ENCODE data around the gene GARNL3. TPM values are rescaled to one million over a fixed set of nuclear protein-coding genes. Genes with fewer than 3 reads are reported as not detected.

GARNL3 gene
- total RNA-seq, 3 donors from 2014 or later, result 13.4 to 44.8 (median 26.2) TPM

GRCh38 chr9:127249877-127250276 lies 14.7 kb upstream of the GARNL3 start:
- no peak overlapping the region for H3K4me3 ChIP-seq
- intact Hi-C loops (cut with DNase I; ENCODE audit: low total_unique reads), result no loop called here
- no peak for TF ChIP-seq POLR2A (IDR thresholded peaks at IDR 0.05)
- TF ChIP-seq, protein P1, sequence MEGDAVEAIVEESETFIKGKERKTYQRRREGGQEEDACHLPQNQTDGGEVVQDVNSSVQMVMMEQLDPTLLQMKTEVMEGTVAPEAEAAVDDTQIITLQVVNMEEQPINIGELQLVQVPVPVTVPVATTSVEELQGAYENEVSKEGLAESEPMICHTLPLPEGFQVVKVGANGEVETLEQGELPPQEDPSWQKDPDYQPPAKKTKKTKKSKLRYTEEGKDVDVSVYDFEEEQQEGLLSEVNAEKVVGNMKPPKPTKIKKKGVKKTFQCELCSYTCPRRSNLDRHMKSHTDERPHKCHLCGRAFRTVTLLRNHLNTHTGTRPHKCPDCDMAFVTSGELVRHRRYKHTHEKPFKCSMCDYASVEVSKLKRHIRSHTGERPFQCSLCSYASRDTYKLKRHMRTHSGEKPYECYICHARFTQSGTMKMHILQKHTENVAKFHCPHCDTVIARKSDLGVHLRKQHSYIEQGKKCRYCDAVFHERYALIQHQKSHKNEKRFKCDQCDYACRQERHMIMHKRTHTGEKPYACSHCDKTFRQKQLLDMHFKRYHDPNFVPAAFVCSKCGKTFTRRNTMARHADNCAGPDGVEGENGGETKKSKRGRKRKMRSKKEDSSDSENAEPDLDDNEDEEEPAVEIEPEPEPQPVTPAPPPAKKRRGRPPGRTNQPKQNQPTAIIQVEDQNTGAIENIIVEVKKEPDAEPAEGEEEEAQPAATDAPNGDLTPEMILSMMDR (IDR thresholded peaks at IDR 0.05), result no peak
- no peak for TF ChIP-seq POLR2AphosphoS5 (IDR thresholded peaks at IDR 0.05)

GRCh38 chr9:127250896-127251391 lies 13.6 kb upstream of the GARNL3 start:
- H3K4me3 ChIP-seq, result no peak overlapping the region
- no peaks in the 10 kb centered on the region for H3K9me3 ChIP-seq
- H3K27me3 ChIP-seq, result no peaks in the 10 kb centered on the region
- no peaks in the 10 kb centered on the region for H3K4me1 ChIP-seq
- TF ChIP-seq, protein P1 (IDR thresholded peaks at IDR 0.05), result no peak
- TF ChIP-seq POLR2AphosphoS5 (IDR thresholded peaks at IDR 0.05), result no peak
- TF ChIP-seq POLR2A (IDR thresholded peaks at IDR 0.05), result no peak
- intact Hi-C loops (cut with DNase I; ENCODE audit: low total_unique reads), result no loop called here
- no peak overlapping the region for H3K27ac ChIP-seq
- no peaks in the 10 kb centered on the region for H3K36me3 ChIP-seq
- DNase-seq (ENCODE audit: low spot score in 2 of 2), result no peak

More at GRCh38 chr9:127249877-127250276, 14.7 kb upstream of the GARNL3 start:
- no peak for DNase-seq (ENCODE audit: low spot score in 2 of 2)
- Histone ChIP-seq H3K27ac (no peak overlapping the region), H3K4me1 (no peaks in the 10 kb centered on the region), H3K9me3 (no peaks in the 10 kb centered on the region), H3K36me3 (no peaks in the 10 kb centered on the region), H3K27me3 (no peaks in the 10 kb centered on the region)

DNA sequence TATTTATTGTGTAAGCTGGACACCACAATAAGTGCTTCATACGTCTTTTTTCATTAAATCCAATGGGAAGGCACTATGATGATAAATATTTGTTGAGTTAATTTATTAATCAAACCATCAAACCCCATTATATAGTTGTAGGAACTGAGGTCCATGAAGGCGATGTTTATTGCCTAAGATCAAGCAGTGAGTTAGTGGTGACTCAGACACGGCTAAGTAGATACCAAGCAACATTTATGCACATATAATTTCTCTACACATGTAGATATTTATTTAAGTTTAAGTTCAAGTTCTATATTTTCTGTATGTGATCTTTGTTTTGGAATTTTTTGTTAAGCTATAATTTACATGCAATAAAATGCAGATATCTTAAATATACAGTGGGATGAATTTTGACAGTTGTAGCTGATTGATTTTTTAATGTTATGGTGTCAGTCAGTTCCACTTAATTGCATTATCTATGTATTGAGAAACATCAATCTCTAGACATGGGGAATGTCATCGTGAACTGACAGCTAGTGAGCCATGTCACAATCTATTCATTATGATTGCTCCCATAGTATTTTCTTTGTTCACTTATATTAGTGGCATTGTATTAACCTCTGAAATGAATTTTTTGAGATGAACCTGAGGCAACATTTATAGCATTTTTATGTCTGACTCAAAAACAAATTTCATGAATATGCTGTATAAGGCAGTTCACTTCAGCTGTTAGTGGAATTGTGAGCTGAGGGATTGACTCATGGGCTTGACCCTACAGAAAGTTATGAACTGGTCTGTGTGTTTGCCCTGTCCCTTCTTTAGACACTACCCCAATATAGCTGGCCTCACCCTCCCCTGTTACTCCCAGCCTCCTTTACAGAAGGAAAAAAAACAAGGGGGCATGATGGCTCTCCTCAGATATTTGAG lies 11.9 kb upstream of the GARNL3 start:
- intact Hi-C loops (cut with DNase I; ENCODE audit: low total_unique reads), result no loop called here
- no peak overlapping the region for H3K4me3 ChIP-seq
- H3K9me3 ChIP-seq, result no peaks in the 10 kb centered on the region
- no peaks in the 10 kb centered on the region for H3K36me3 ChIP-seq
- H3K4me1 ChIP-seq, result no peaks in the 10 kb centered on the region
- DNase-seq (ENCODE audit: low spot score in 2 of 2), result no peak
- TF ChIP-seq POLR2AphosphoS5 (IDR thresholded peaks at IDR 0.05), result no peak
- TF ChIP-seq, protein P1 (IDR thresholded peaks at IDR 0.05), result no peak
- no peak for TF ChIP-seq POLR2A (IDR thresholded peaks at IDR 0.05)
- H3K27me3 ChIP-seq, result no peaks in the 10 kb centered on the region
- no peak overlapping the region for H3K27ac ChIP-seq

DNA sequence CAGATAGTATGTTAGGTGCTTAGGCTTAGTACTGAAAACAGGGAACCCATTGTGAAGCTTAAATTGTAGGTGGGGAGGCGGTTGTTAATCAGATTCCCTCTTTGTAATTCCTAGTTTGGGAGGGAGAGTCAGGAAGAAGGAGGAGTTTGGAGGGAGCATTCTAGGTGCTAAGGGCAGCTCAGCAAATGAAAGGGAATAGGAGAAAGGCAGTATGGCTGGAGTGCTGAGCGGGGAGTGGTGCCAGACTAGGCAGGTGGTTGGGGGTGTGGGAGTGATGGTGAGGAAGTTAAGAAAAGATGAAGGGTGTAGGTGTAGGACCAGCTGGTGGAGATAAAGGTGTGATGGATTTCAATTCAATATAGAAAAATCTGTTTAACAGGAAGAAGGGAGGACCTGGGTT lies 11.1 kb upstream of the GARNL3 start:
- intact Hi-C loops (cut with DNase I; ENCODE audit: low total_unique reads), result no loop called here
- Histone ChIP-seq H3K27me3 (no peaks in the 10 kb centered on the region), H3K36me3 (no peaks in the 10 kb centered on the region), H3K27ac (no peak overlapping the region), H3K4me3 (no peak overlapping the region), H3K9me3 (no peaks in the 10 kb centered on the region), H3K4me1 (no peaks in the 10 kb centered on the region)
- DNase-seq (ENCODE audit: low spot score in 2 of 2), result no peak
- TF ChIP-seq, protein P1 (IDR thresholded peaks at IDR 0.05), result no peak
- TF ChIP-seq POLR2A (IDR thresholded peaks at IDR 0.05), result no peak
- TF ChIP-seq POLR2AphosphoS5 (IDR thresholded peaks at IDR 0.05), result no peak

DNA sequence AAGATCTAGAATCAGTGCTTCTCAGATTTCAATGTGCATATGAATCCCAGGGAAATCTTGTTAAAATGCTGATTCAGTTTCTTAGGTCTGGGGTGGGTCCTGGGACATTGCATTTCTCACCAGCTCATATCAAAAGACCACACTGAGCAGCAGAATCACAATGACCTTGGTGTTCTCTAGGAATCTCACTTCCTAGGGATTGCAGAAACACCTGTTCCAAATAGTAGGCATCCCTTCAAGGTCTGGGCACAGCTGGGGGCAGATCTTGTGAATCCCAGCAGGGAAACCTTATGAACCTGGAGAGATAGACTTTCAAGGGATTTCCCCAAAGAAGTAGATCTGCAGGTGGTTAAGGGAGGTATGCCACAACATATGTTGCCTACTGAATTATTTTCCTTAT lies 8.9 kb upstream of the GARNL3 start:
- TF ChIP-seq, protein P1 (IDR thresholded peaks at IDR 0.05), result no peak
- no peak for TF ChIP-seq POLR2AphosphoS5 (IDR thresholded peaks at IDR 0.05)
- TF ChIP-seq POLR2A (IDR thresholded peaks at IDR 0.05), result no peak
- no peak overlapping the region for H3K4me3 ChIP-seq
- no peak for DNase-seq (ENCODE audit: low spot score in 2 of 2)
- intact Hi-C loops (cut with DNase I; ENCODE audit: low total_unique reads), result no loop called here
- no peaks in the 10 kb centered on the region for H3K4me1 ChIP-seq
- H3K27me3 ChIP-seq, result no peaks in the 10 kb centered on the region
- no peaks in the 10 kb centered on the region for H3K36me3 ChIP-seq
- H3K27ac ChIP-seq, result no peak overlapping the region
- H3K9me3 ChIP-seq, result no peaks in the 10 kb centered on the region

Data from breast epithelium (tissue), 4 donors.